ENCODE results near the gene ATF4. TPM values are rescaled to one million over a fixed set of nuclear protein-coding genes. Genes with fewer than 3 reads are reported as not detected.

The ATF4 gene
- total RNA-seq, 1 experiment from 2014 or later: 608 TPM

DNA sequence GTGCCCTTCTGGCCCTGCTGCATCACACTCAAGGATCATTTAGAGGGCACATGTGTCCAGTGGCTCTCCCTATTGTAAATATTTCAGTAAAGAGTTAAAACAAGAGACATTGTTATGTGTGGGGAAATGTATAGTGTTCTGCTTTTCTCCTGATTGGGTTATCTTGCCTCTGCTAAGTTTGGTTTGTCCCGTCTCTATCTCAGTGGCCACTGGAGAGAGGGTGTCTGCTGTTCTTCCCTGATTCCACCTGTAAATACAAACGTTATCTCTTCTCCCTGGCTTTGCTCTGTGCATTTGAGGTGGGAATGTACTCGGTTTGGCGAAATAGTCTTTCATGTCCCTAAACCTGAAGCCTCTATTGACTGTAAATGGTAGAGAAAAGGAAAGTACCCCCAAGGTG, 12.0 kb upstream of the ATF4 start:
- TF ChIP-seq FOSL1 (IDR thresholded peaks at IDR 0.05; ENCODE audit: low read depth) (no peak), YY1 (IDR thresholded peaks at IDR 0.05; ENCODE audit: extremely low read depth, insufficient replicate concordance, low read depth, low read length) (no peak), EZH2 (IDR thresholded peaks at IDR 0.05) (no peak), SRF (IDR thresholded peaks at IDR 0.05; ENCODE audit: low read depth) (no peak), SP1 (IDR thresholded peaks at IDR 0.05; ENCODE audit: low read depth) (no peak), EZH2phosphoT487 (IDR thresholded peaks at IDR 0.05; ENCODE audit: borderline replicate concordance) (no peak), EGR1 (IDR thresholded peaks at IDR 0.05; ENCODE audit: low read depth) (no peak), ELF1 (IDR thresholded peaks at IDR 0.05; ENCODE audit: borderline replicate concordance, low read depth) (no peak), SIN3A (IDR thresholded peaks at IDR 0.05; ENCODE audit: low read depth) (no peak), CBX3 (IDR thresholded peaks at IDR 0.05; ENCODE audit: low read depth) (no peak), ZNF274 (IDR thresholded peaks at IDR 0.05; ENCODE audit: low read depth, low read length) (no peak), TCF7L2 (IDR thresholded peaks at IDR 0.05; ENCODE audit: borderline replicate concordance, extremely low read depth, insufficient read depth, insufficient read length) (no peak), ZFX (IDR thresholded peaks at IDR 0.05) (no peak)
- TF ChIP-seq, protein P1, sequence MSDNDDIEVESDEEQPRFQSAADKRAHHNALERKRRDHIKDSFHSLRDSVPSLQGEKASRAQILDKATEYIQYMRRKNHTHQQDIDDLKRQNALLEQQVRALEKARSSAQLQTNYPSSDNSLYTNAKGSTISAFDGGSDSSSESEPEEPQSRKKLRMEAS (IDR thresholded peaks at IDR 0.05): no peak
- TF ChIP-seq, protein P2, sequence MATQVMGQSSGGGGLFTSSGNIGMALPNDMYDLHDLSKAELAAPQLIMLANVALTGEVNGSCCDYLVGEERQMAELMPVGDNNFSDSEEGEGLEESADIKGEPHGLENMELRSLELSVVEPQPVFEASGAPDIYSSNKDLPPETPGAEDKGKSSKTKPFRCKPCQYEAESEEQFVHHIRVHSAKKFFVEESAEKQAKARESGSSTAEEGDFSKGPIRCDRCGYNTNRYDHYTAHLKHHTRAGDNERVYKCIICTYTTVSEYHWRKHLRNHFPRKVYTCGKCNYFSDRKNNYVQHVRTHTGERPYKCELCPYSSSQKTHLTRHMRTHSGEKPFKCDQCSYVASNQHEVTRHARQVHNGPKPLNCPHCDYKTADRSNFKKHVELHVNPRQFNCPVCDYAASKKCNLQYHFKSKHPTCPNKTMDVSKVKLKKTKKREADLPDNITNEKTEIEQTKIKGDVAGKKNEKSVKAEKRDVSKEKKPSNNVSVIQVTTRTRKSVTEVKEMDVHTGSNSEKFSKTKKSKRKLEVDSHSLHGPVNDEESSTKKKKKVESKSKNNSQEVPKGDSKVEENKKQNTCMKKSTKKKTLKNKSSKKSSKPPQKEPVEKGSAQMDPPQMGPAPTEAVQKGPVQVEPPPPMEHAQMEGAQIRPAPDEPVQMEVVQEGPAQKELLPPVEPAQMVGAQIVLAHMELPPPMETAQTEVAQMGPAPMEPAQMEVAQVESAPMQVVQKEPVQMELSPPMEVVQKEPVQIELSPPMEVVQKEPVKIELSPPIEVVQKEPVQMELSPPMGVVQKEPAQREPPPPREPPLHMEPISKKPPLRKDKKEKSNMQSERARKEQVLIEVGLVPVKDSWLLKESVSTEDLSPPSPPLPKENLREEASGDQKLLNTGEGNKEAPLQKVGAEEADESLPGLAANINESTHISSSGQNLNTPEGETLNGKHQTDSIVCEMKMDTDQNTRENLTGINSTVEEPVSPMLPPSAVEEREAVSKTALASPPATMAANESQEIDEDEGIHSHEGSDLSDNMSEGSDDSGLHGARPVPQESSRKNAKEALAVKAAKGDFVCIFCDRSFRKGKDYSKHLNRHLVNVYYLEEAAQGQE (IDR thresholded peaks at IDR 0.05; ENCODE audit: low read depth): no peak
- TF ChIP-seq, protein P3, sequence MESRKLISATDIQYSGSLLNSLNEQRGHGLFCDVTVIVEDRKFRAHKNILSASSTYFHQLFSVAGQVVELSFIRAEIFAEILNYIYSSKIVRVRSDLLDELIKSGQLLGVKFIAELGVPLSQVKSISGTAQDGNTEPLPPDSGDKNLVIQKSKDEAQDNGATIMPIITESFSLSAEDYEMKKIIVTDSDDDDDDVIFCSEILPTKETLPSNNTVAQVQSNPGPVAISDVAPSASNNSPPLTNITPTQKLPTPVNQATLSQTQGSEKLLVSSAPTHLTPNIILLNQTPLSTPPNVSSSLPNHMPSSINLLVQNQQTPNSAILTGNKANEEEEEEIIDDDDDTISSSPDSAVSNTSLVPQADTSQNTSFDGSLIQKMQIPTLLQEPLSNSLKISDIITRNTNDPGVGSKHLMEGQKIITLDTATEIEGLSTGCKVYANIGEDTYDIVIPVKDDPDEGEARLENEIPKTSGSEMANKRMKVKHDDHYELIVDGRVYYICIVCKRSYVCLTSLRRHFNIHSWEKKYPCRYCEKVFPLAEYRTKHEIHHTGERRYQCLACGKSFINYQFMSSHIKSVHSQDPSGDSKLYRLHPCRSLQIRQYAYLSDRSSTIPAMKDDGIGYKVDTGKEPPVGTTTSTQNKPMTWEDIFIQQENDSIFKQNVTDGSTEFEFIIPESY (IDR thresholded peaks at IDR 0.05; ENCODE audit: extremely low read depth, insufficient replicate concordance, low read length): no peak

More for the DNA sequence above, 12.0 kb upstream of the ATF4 start:
- Histone ChIP-seq H4K20me1 (ENCODE audit: insufficient read depth) (no peaks in the 10 kb centered on the region; the same call in 1 of the 2 replicates), H3K9ac (ENCODE audit: low read length) (no peak overlapping the region), H3K36me3 (ENCODE audit: control insufficient read depth in 1 of 2, insufficient read depth in 2 of 2, low read length in 2 of 2) (peaks cover 52 to 82% of the 10 kb centered on the region in 2 experiments), H3K9me2 (ENCODE audit: insufficient read depth) (no peaks in the 10 kb centered on the region), H3K4me1 (ENCODE audit: control insufficient read depth in 1 of 2, insufficient read depth in 2 of 2, low read length in 2 of 2) (peaks cover 5 to 6% of the 10 kb centered on the region in 2 experiments; a peak in 3 of 4 replicates), H3K9me3 (ENCODE audit: control insufficient read depth in 1 of 2, insufficient read depth in 1 of 2, low read depth in 1 of 2, low read length in 2 of 2) (no peaks in the 10 kb centered on the region), H3K4me2 (ENCODE audit: low read length) (no peak overlapping the region), H3K4me3 (replicated peaks in 1 of 2; ENCODE audit: low read depth in 1 of 2, low read length in 2 of 2) (no peak overlapping the region), H3K79me2 (ENCODE audit: insufficient read depth, low read length) (peaks cover 81% of the 10 kb centered on the region), H3K27me3 (ENCODE audit: insufficient read depth, low read length) (no peaks in the 10 kb centered on the region), H2AFZ (ENCODE audit: low read depth, low read length, poor library complexity, severe bottlenecking) (no peak overlapping the region), H3K27ac (ENCODE audit: low read depth, low read length) (no peak overlapping the region)
- ChIA-PET CTCF (no interaction called here), RAD21 (ENCODE audit: low non-redundant PET in 1 of 2, low total read pairs in 2 of 2, uncharacterized antibody in 2 of 2, unreplicated experiment in 2 of 2) (no interaction called here), POLR2A (no interaction called here)
- no peak for ATAC-seq
- no peak for DNase-seq (ENCODE audit: low read depth, low spot score)
- no TSS peak for BruUV-seq (replicated peaks)
- intact Hi-C loops (cut with micrococcal nuclease): no loop called here
